ENCODE results near the gene SNX27.
"Not testable (repeated sequence)": the region's sequence is repeated elsewhere in the genome, so short reads cannot be mapped to it uniquely, and the experiment has no call there.

The SNX27 gene

GRCh38 chr1:151604291-151604690, 7.6 kb upstream of the SNX27 start:
- no peak for DNase-seq

GRCh38 chr1:151606384-151606783, 5.5 kb upstream of the SNX27 start:
- DNase-seq, result no peak

- DNase-seq, result no peak
These were observed 5.0 kb upstream of the SNX27 start for GRCh38 chr1:151606857-151607256.

GRCh38 chr1:151610142-151610541, 1.7 kb upstream of the SNX27 start:
- no peak for DNase-seq

GRCh38 chr1:151611288-151611790, 511 bp upstream of the SNX27 start:
- DNase-seq, result no peak

GRCh38 chr1:151612501-151613281, 841 bp downstream of the SNX27 start:
- no peak for DNase-seq

GRCh38 chr1:151613282-151613780, 1.5 kb downstream of the SNX27 start:
- DNase-seq, result no peak

- no peak for DNase-seq
These were observed 4.1 kb downstream of the SNX27 start for GRCh38 chr1:151615711-151616504.

GRCh38 chr1:151616505-151616849, 4.6 kb downstream of the SNX27 start:
- DNase-seq, result no peak

- no peak for DNase-seq
These were observed 6.2 kb downstream of the SNX27 start for GRCh38 chr1:151618003-151618402.

GRCh38 chr1:151618470-151618869, 6.6 kb downstream of the SNX27 start:
- no peak for DNase-seq

- not testable (repeated sequence) for DNase-seq
These were observed 7.1 kb downstream of the SNX27 start for GRCh38 chr1:151618996-151619395.

- DNase-seq, result no peak
These were observed 7.7 kb downstream of the SNX27 start for GRCh38 chr1:151619489-151620093.

- DNase-seq, result no peak
These were observed 8.4 kb downstream of the SNX27 start for GRCh38 chr1:151620286-151620685.

- DNase-seq, result no peak
These were observed 9.5 kb downstream of the SNX27 start for GRCh38 chr1:151621351-151621750.

GRCh38 chr1:151624783-151625182, 12.9 kb downstream of the SNX27 start:
- no peak for DNase-seq

- DNase-seq, result no peak
These were observed 15.0 kb downstream of the SNX27 start for GRCh38 chr1:151626740-151627334.

- DNase-seq, result no peak
These were observed 17.4 kb downstream of the SNX27 start for GRCh38 chr1:151629278-151629677.

GRCh38 chr1:151635479-151636072, 23.7 kb downstream of the SNX27 start:
- no peak for DNase-seq

- DNase-seq, result no peak
These were observed 26.4 kb downstream of the SNX27 start for GRCh38 chr1:151638074-151638775.

GRCh38 chr1:151638812-151639211, 27.0 kb downstream of the SNX27 start:
- DNase-seq, result no peak

- no peak for DNase-seq
These were observed 27.6 kb downstream of the SNX27 start for GRCh38 chr1:151639466-151639865.
